ENCODE results near the gene IQCN. TPM values are rescaled to one million over a fixed set of nuclear protein-coding genes. Genes with fewer than 3 reads are reported as not detected.

Gene IQCN
- total and polyA plus RNA-seq, 2 donors (not counting 1 experiment from before 2014, with no cell fraction given): 0.79 to 0.83 TPM

- H3K4me3 ChIP-seq (replicated peaks in 1 of 4; ENCODE audit: control extremely low read depth in 1 of 4, insufficient read depth in 1 of 4, low read depth in 3 of 4, low read length in 4 of 4): no peak overlapping the region
- no peaks in the 10 kb centered on the region for H3K9me3 ChIP-seq (ENCODE audit: control insufficient read depth, insufficient read depth, low read depth, low read length)
- H3K27ac ChIP-seq (ENCODE audit: insufficient read depth, low read length): no peak overlapping the region
- TF ChIP-seq EZH2 (IDR thresholded peaks at IDR 0.05; ENCODE audit: low read length, missing control alignments) (no peak), CTCF (conservative IDR thresholded peaks at IDR 0.05 in 1 of 2, IDR thresholded peaks at IDR 0.05 in 1 of 2; ENCODE audit: low read depth in 1 of 2, low read length in 2 of 2) (no peak)
- no peak overlapping the region for H3K4me2 ChIP-seq (ENCODE audit: extremely low read depth, insufficient read depth, low read length)
- H2AFZ ChIP-seq (ENCODE audit: low read length): no peak overlapping the region
- no peaks in the 10 kb centered on the region for H4K20me1 ChIP-seq (ENCODE audit: control insufficient read depth, extremely low read depth, insufficient read depth, low read length)
- H3K79me2 ChIP-seq (ENCODE audit: control insufficient read depth, insufficient read depth, low read length): no peaks in the 10 kb centered on the region
- no peaks in the 10 kb centered on the region for H3K36me3 ChIP-seq (ENCODE audit: control insufficient read depth, insufficient read depth, low read length)
- H3K4me1 ChIP-seq (ENCODE audit: control insufficient read depth, extremely low read depth, insufficient read depth, low read length): peaks cover 2% of the 10 kb centered on the region
- H3K27me3 ChIP-seq (ENCODE audit: control insufficient read depth, insufficient read depth, low read length): no peaks in the 10 kb centered on the region
- H3K9ac ChIP-seq (ENCODE audit: insufficient read depth, low read length): no peak overlapping the region
- DNase-seq (ENCODE audit: low read depth in 2 of 2): no peak
These were observed 54.2 kb downstream of the IQCN start for GRCh38 chr19:18219911-18220631.

GRCh38 chr19:18218600-18218999 is 55.7 kb downstream of the IQCN start:
- Histone ChIP-seq H3K9me3 (ENCODE audit: control insufficient read depth, insufficient read depth, low read depth, low read length) (no peaks in the 10 kb centered on the region), H2AFZ (ENCODE audit: low read length) (no peak overlapping the region), H3K36me3 (ENCODE audit: control insufficient read depth, insufficient read depth, low read length) (no peaks in the 10 kb centered on the region), H3K79me2 (ENCODE audit: control insufficient read depth, insufficient read depth, low read length) (no peaks in the 10 kb centered on the region), H3K27me3 (ENCODE audit: control insufficient read depth, insufficient read depth, low read length) (no peaks in the 10 kb centered on the region), H3K9ac (ENCODE audit: insufficient read depth, low read length) (no peak overlapping the region), H3K4me2 (ENCODE audit: extremely low read depth, insufficient read depth, low read length) (no peak overlapping the region), H3K27ac (ENCODE audit: insufficient read depth, low read length) (no peak overlapping the region), H3K4me3 (replicated peaks in 1 of 4; ENCODE audit: control extremely low read depth in 1 of 4, insufficient read depth in 1 of 4, low read depth in 3 of 4, low read length in 4 of 4) (no peak overlapping the region), H3K4me1 (ENCODE audit: control insufficient read depth, extremely low read depth, insufficient read depth, low read length) (peaks cover 4% of the 10 kb centered on the region), H4K20me1 (ENCODE audit: control insufficient read depth, extremely low read depth, insufficient read depth, low read length) (no peaks in the 10 kb centered on the region)
- no peak for TF ChIP-seq EZH2 (IDR thresholded peaks at IDR 0.05; ENCODE audit: low read length, missing control alignments)
- no peak for TF ChIP-seq CTCF (conservative IDR thresholded peaks at IDR 0.05 in 1 of 2, IDR thresholded peaks at IDR 0.05 in 1 of 2; ENCODE audit: low read depth in 1 of 2, low read length in 2 of 2)
- no peak for DNase-seq (ENCODE audit: low read depth in 2 of 2)

GRCh38 chr19:18218159-18218558 is 56.1 kb downstream of the IQCN start:
- no peak for TF ChIP-seq CTCF (conservative IDR thresholded peaks at IDR 0.05 in 1 of 2, IDR thresholded peaks at IDR 0.05 in 1 of 2; ENCODE audit: low read depth in 1 of 2, low read length in 2 of 2)
- TF ChIP-seq EZH2 (IDR thresholded peaks at IDR 0.05; ENCODE audit: low read length, missing control alignments): no peak
- H4K20me1 ChIP-seq (ENCODE audit: control insufficient read depth, extremely low read depth, insufficient read depth, low read length): no peaks in the 10 kb centered on the region
- peaks cover 4% of the 10 kb centered on the region for H3K4me1 ChIP-seq (ENCODE audit: control insufficient read depth, extremely low read depth, insufficient read depth, low read length)
- H3K9ac ChIP-seq (ENCODE audit: insufficient read depth, low read length): no peak overlapping the region
- H3K36me3 ChIP-seq (ENCODE audit: control insufficient read depth, insufficient read depth, low read length): no peaks in the 10 kb centered on the region
- H3K27ac ChIP-seq (ENCODE audit: insufficient read depth, low read length): no peak overlapping the region
- no peaks in the 10 kb centered on the region for H3K79me2 ChIP-seq (ENCODE audit: control insufficient read depth, insufficient read depth, low read length)
- DNase-seq (ENCODE audit: low read depth in 2 of 2): no peak
- no peaks in the 10 kb centered on the region for H3K9me3 ChIP-seq (ENCODE audit: control insufficient read depth, insufficient read depth, low read depth, low read length)
- no peak overlapping the region for H2AFZ ChIP-seq (ENCODE audit: low read length)
- no peak overlapping the region for H3K4me3 ChIP-seq (replicated peaks in 1 of 4; ENCODE audit: control extremely low read depth in 1 of 4, insufficient read depth in 1 of 4, low read depth in 3 of 4, low read length in 4 of 4)
- H3K4me2 ChIP-seq (ENCODE audit: extremely low read depth, insufficient read depth, low read length): no peak overlapping the region
- H3K27me3 ChIP-seq (ENCODE audit: control insufficient read depth, insufficient read depth, low read length): no peaks in the 10 kb centered on the region
